Esophagus muscularis mucosa (tissue), 4 donors: ENCODE results near the gene MRPL10. TPM values are rescaled to one million over a fixed set of nuclear protein-coding genes. Genes with fewer than 3 reads are reported as not detected.

Experiments
- DNase-seq: peaks from one replicate; pipeline ENCODE4 v3.0.0-alpha.2; 2017; ENCODE audit errors: extremely low spot score
- H3K27ac ChIP-seq, 4 donors: fragments of 200-600 bp; sonication (generic); replicated peaks in 1 of 4; 1 replicate in 3 of 4; 2 replicates in 1 of 4; pipeline ENCODE4 v1.5.1; 2016 to 2019; ENCODE audit warnings: mild to moderate bottlenecking in 1 of 4
- H3K27me3 ChIP-seq, 4 donors: fragments of 200-600 bp; sonication (generic); one replicate each; pipeline versions ENCODE4 v1.5.1 to v1.6.0; 2016 to 2019
- H3K36me3 ChIP-seq, 4 donors: fragments of 200-600 bp; sonication (generic); one replicate each; pipeline ENCODE4 v1.5.1; 2016 to 2019
- H3K4me1 ChIP-seq, 4 donors: fragments of 200-600 bp; sonication (generic); one replicate each; pipeline ENCODE4 v1.5.1; 2016 to 2019
- H3K4me3 ChIP-seq, 4 donors: fragments of 200-600 bp; sonication (generic); 1 replicate in 2 of 4; 2 replicates in 2 of 4; pipeline ENCODE4 v1.5.1; 2016 to 2019; ENCODE audit warnings: mild to moderate bottlenecking in 4 of 4, moderate library complexity in 1 of 4
- H3K9me3 ChIP-seq, 4 donors: fragments of 200-600 bp; sonication (generic); 1 replicate in 3 of 4; 2 replicates in 1 of 4; pipeline ENCODE4 v1.5.1; 2016 to 2019
- CTCF ChIP-seq, 3 experiments: fragments of 200-600 bp in 2 of 3; fragments of 450-650 bp in 1 of 3; sonication (generic) in 2 of 3; IDR thresholded peaks; one replicate each; pipeline ENCODE4 v1.5.1; 2017 to 2019; ENCODE audit warnings: antibody characterized with exemption in 3 of 3, mild to moderate bottlenecking in 2 of 3, moderate library complexity in 1 of 3
- EP300 ChIP-seq: sonication (generic); formaldehyde crosslinking; IDR thresholded peaks from one replicate; pipeline ENCODE4 v1.6.1; 2017; ENCODE audit warnings: antibody characterized with exemption
- POLR2A ChIP-seq: fragments of 450-650 bp; IDR thresholded peaks from one replicate; pipeline ENCODE4 v1.6.1; 2017; ENCODE audit warnings: antibody characterized with exemption, moderate library complexity, mild to moderate bottlenecking, low read depth
- POLR2AphosphoS5 ChIP-seq, 2 donors: sonication (generic); formaldehyde crosslinking; IDR thresholded peaks; one replicate each; pipeline ENCODE4 v1.6.1; 2017; ENCODE audit warnings: antibody characterized with exemption in 2 of 2
- WGBS: methylation state at CpG from one replicate; pipeline ENCODE4 v1.1.5; 2018; 5-methylcytosine and 5-hydroxymethylcytosine counted together
- intact Hi-C: fragments of 100-400 bp; cut with DNase I; formaldehyde crosslinking; loops from one replicate; pipeline ENCODE4 v1.15.1; 2023
- total RNA-seq, 4 donors: library from RNA; depleted of rRNA; stranded (reverse); fragments of >200 nt; gene quantifications; one replicate each; pipeline versions ENCODE4 v1.1.0 to v1.2.1, GENCODE V29; 2016

The MRPL10 gene
- total RNA-seq, 4 donors from 2014 or later, result 43.6 to 86.8 (median 63.2) TPM

GRCh38 chr17:47872019-47872650, 40.8 kb upstream of the MRPL10 start:
- Histone ChIP-seq H3K4me1 (peaks cover 5 to 9% (median 7%) of the 10 kb centered on the region in 4 donors), H3K4me3 (no peak overlapping the region), H3K27ac (no peak overlapping the region), H3K9me3 (no peaks in the 10 kb centered on the region), H3K27me3 (peaks cover 0 to 91% (median 29%) of the 10 kb centered on the region in 4 donors), H3K36me3 (no peaks in the 10 kb centered on the region)
- WGBS, result 21% methylated on average over 29 of the region's 29 CpGs
- TF ChIP-seq POLR2A (no peak), POLR2AphosphoS5 (IDR thresholded peaks at IDR 0.05) (no peak), EP300 (no peak), CTCF (IDR thresholded peaks at IDR 0.05) (no peak)
- DNase-seq, result no peak
- intact Hi-C loops, result no loop called here

DNA sequence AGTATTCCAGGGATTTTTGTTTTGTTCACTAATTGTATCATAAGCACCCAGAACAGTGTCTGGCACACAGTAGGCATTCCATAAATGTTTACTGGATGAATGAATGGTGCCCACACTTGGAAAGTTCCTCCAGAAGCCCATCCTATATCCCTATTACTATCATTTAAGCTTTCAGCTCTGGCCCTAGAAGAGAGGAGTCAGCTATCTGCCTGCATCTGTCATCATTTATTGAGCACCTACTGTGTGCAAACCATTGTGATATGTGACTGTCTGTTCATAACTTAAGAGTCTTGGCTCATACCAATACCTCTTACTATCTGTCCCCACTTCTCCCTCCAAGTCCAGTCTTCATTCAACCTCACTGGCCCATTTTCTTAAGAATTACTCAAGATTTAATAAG, 39.7 kb upstream of the MRPL10 start:
- no peak for DNase-seq
- H3K27me3 ChIP-seq, result peaks cover 0 to 96% (median 29%) of the 10 kb centered on the region in 4 donors
- TF ChIP-seq POLR2AphosphoS5 (IDR thresholded peaks at IDR 0.05) (no peak), POLR2A (no peak), EP300 (no peak), CTCF (IDR thresholded peaks at IDR 0.05) (no peak)

DNA sequence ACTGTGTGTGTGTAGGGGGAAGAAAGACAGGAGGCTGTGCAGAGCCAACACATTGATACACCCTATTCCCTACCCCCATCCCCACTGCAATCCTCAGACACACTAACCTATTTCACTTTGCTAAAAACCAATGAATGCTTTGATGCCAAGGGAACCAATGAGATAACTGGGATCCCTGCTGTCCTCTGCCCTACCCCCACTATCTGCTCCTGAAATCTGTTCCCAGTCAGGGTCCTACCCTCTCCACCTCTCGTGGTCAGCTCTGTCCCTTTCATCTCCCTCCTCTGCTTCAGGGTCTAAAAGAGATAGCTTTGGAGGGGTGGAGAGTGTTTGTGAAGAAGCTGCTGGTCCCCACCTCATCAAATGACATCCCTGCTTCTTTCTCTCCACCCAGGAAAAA, 38.7 kb upstream of the MRPL10 start:
- Histone ChIP-seq H3K9me3 (no peaks in the 10 kb centered on the region), H3K27me3 (peaks cover 0 to 96% (median 25%) of the 10 kb centered on the region in 4 donors), H3K4me1 (peaks cover 5 to 9% (median 7%) of the 10 kb centered on the region in 4 donors), H3K27ac (no peak overlapping the region), H3K4me3 (no peak overlapping the region), H3K36me3 (no peaks in the 10 kb centered on the region)
- DNase-seq, result no peak
- TF ChIP-seq POLR2A (no peak), CTCF (IDR thresholded peaks at IDR 0.05) (no peak), POLR2AphosphoS5 (IDR thresholded peaks at IDR 0.05) (no peak), EP300 (no peak)
- 18% methylated on average over 1 of the region's 1 CpG for WGBS
- intact Hi-C loops, result no loop called here

More for the DNA sequence above, 39.7 kb upstream of the MRPL10 start:
- no peak overlapping the region for H3K4me3 ChIP-seq
- intact Hi-C loops, result no loop called here
- H3K9me3 ChIP-seq, result no peaks in the 10 kb centered on the region
- no peak overlapping the region for H3K27ac ChIP-seq
- no peaks in the 10 kb centered on the region for H3K36me3 ChIP-seq
- peaks cover 5 to 9% (median 7%) of the 10 kb centered on the region in 4 donors for H3K4me1 ChIP-seq

DNA sequence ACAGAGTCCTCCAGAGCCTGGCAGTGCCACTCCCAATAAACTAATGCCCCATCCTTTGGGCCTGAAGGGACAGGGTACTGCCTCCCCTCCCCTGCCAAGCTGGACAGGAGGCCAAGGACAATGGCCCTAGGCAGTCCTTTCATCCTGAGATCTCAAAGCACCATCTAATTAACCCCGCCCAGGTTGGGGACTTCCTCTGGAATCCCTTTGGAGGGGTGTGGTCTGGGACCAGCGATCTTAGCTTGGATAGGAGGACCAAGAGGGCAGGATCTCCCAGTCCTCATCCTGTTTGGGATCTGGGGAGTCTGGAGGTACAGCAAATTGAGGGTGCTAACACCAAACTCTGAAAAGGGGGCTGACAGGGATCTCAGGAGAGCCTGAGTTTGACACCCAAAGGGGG, 37.8 kb upstream of the MRPL10 start:
- TF ChIP-seq POLR2A (no peak), EP300 (no peak), CTCF (IDR thresholded peaks at IDR 0.05) (no peak), POLR2AphosphoS5 (IDR thresholded peaks at IDR 0.05) (no peak)
- no peaks in the 10 kb centered on the region for H3K9me3 ChIP-seq
- H3K27ac ChIP-seq, result no peak overlapping the region
- intact Hi-C loops, result no loop called here
- H3K4me3 ChIP-seq, result no peak overlapping the region
- DNase-seq, result no peak
- no peaks in the 10 kb centered on the region for H3K36me3 ChIP-seq
- WGBS, result no CpG with 5 or more reads among the region's 2 CpGs
- peaks cover 0 to 94% (median 21%) of the 10 kb centered on the region in 4 donors for H3K27me3 ChIP-seq
- peaks cover 5 to 9% (median 7%) of the 10 kb centered on the region in 4 donors for H3K4me1 ChIP-seq
